NCI-H2227 (cell line): ENCODE measurements around the gene VSTM4.

Experiments used
- DNase-seq: peaks from one replicate; lab custom pipeline; 2025; ENCODE audit not compliant: unreplicated experiment; lab: John Stamatoyannopoulos, UW

VSTM4 gene

GRCh38 chr10:49072166-49072885, 43.0 kb downstream of the VSTM4 start:
- no peak for DNase-seq

- DNase-seq: no peak
Observed at GRCh38 chr10:49071160-49071761, 44.1 kb downstream of the VSTM4 start.

GRCh38 chr10:49070701-49071100, 44.6 kb downstream of the VSTM4 start:
- DNase-seq: no peak

- no peak for DNase-seq
Observed at GRCh38 chr10:49068672-49069217, 46.6 kb downstream of the VSTM4 start.

GRCh38 chr10:49068209-49068608, 47.1 kb downstream of the VSTM4 start:
- no peak for DNase-seq

GRCh38 chr10:49066944-49067730, 48.2 kb downstream of the VSTM4 start:
- DNase-seq: no peak

- no peak for DNase-seq
Observed at GRCh38 chr10:49062229-49062628, 53.1 kb downstream of the VSTM4 start.

- DNase-seq: no peak
Observed at GRCh38 chr10:49061667-49062066, 53.7 kb downstream of the VSTM4 start.

GRCh38 chr10:49058463-49059255, 56.7 kb downstream of the VSTM4 start:
- no peak for DNase-seq

GRCh38 chr10:49057231-49057880, 58.0 kb downstream of the VSTM4 start:
- no peak for DNase-seq

- no peak for DNase-seq
Observed at GRCh38 chr10:49056356-49056755, 59.0 kb downstream of the VSTM4 start.

- DNase-seq: no peak
Observed at GRCh38 chr10:49055221-49055849, 60.0 kb downstream of the VSTM4 start.

GRCh38 chr10:49054753-49055152, 60.6 kb downstream of the VSTM4 start:
- no peak for DNase-seq

GRCh38 chr10:49053998-49054692, 61.2 kb downstream of the VSTM4 start:
- DNase-seq: no peak

GRCh38 chr10:49053053-49053997, 62.0 kb downstream of the VSTM4 start:
- DNase-seq: no peak

- DNase-seq: no peak
Observed at GRCh38 chr10:49052069-49052468, 63.3 kb downstream of the VSTM4 start.

- no peak for DNase-seq
Observed at GRCh38 chr10:49050906-49051305, 64.4 kb downstream of the VSTM4 start.

- DNase-seq: no peak
Observed at GRCh38 chr10:49050366-49050765, 65.0 kb downstream of the VSTM4 start.
